22Rv1 (cell line): ENCODE measurements around the gene GABPB1.

Experiments
- CTCF ChIP-seq: fragments of 450-650 bp; IDR thresholded peaks from 2 replicates; pipeline ENCODE4 v1.5.1; 2017; ENCODE audit warnings: mild to moderate bottlenecking
- ZFX ChIP-seq: fragments of 450-650 bp; IDR thresholded peaks from 2 replicates; pipeline ENCODE4 v1.6.1; 2017; ENCODE audit warnings: antibody characterized with exemption, borderline replicate concordance

DNA sequence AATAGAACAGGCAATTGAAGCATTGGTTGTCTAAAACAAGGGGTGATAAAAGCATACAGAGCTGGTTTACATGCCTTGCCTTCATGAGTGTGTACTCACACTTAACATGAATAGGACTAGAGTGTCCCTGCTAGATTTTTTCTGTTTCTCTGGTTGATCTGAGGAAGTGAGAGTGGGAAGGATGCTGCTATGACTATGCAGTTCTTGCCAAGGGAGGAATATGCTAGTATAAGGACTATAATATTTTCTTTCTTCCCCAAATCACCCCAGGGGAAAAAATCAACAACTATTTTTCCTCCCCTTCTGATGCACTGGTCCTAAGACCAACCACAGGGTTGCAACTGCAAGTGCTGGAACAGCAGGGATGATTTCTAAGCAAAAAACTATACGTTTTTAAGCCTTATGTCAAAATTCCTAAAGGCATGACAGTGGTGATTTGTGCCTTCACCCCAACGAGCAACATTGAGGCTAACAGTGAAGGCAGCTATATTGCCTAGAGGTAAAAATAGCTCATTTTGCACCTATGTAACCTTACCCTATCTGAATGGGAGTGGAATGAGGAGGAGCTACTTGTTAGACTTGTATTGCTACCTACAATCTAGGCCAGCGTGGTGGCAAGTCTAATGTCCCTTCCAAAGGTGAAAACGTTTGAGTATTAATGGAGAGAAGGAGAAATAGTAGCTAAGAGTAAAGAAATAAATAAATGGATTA is 35.7 kb upstream of the GABPB1 start:
- TF ChIP-seq CTCF (no peak), ZFX (no peak)
